NCI-H1436 treated with DMSO at 0.1 percent for 48 hours (cell line): ENCODE data around the gene ATP11A.

Source experiments
- DNase-seq: peaks from one replicate; lab custom pipeline; 2025; lab: John Stamatoyannopoulos, UW

The ATP11A gene

DNA sequence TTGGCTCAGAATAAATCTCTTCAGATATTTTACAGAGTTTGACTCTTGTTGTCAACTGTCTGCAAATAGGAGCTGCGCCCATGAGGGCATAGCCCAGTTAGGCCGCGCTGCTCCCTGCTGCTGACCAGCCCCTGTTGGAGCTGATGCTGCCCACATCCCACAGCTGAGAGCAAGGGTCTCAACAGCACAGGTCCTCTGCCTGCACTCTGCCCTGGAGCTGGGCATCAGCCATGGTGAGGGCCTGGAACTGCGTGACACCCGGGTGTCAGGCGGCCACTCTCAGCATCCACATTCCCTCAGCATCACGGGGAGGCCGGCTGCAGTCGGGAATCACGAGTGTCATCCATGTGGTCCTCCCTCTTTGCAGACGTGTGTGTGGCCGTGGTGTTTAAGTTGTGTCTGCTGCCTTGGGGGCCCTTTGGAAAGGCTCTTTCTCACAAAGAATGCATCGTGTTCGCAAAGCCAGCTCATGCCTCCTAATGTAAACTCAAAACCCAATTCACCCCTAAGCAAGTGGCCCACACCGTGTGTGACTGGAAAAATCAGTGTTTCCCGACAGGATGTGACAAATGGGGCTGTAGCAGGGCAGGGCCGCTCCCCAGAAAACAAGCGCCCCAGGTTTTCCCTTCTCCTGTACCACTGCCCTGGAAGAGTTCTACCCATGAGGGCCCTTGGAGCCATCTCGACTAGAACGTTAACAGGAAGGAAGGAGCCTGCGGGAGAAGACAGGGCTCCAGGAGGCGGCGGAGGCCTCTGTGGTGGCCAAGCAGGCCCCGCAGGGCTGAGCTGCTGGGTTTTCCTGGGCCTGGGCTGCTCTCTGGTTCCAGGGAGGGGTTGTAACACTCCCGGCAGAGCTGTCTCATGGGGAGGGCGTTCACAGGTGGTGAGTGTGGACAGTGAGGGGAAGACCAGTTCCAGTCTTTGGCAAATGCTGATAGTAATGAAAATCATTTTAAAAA lies 20.3 kb downstream of the ATP11A start:
- DNase-seq, result no peak

DNA sequence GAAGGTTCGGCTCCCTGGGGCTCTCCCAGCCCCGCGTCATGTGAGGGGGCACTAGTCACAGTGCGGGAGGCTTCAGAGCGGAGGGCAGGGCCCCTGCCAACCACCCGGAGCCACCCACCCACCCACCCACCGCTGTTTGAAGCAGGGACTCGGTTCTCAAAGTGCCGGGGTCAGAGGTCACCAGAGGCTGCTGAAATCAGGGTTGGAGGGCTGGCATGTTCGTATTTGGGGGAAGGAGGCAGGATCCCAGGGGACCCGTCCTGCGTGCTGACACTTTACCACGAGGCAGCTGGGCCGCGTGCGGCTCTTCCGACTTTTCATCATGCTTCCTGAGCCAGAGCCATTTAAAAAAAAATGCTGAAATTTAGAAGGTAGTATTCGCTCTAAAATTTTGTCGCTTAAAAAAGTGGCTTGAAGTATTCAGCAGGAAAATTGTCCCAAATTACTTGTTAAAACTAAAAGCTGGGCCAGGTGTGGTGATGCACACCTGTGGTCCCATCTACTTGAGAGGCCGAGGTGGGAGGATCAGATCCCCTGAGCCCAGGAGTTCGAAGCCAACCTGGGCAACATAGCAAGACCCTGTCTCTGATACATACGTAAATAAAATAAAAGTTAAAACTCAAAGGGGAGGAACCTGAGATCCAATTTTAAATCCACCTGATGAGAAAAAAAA lies 21.2 kb downstream of the ATP11A start:
- DNase-seq, result no peak

DNA sequence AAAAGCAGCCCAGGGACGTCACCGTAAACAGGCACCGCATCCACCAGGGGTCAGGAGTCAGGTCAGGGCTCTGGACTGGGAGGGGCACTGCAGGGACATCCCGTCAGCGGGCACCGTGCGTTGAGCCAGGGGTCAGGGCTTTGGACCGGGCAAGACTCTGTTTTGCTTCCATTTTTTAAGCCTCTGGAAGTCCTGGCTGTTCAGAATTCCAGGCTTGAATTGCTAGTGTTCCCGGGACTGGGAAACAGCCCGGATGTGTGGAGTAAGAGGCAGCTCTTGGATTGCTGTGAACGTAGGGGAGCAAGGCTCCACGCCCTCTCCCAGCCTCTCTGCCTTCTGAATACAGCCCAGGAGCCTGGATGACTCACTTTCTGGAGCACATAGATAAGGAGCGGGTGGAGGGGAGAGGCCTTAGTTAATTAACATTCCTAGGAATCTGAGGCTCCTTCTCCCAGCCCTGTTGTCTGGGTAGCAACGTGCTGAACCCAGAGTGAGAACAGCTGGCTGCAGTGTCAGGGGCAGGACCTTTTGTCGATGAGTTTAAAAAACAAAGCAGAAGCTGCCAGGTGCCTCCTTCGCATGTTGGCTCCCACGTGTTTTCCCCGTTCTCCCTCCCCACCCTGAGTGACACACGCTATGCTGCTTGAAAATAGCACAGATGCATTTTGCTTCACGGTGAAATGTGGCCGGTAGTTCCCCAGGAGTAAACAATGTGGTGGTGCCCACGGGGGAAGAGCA lies 21.9 kb downstream of the ATP11A start:
- no peak for DNase-seq

DNA sequence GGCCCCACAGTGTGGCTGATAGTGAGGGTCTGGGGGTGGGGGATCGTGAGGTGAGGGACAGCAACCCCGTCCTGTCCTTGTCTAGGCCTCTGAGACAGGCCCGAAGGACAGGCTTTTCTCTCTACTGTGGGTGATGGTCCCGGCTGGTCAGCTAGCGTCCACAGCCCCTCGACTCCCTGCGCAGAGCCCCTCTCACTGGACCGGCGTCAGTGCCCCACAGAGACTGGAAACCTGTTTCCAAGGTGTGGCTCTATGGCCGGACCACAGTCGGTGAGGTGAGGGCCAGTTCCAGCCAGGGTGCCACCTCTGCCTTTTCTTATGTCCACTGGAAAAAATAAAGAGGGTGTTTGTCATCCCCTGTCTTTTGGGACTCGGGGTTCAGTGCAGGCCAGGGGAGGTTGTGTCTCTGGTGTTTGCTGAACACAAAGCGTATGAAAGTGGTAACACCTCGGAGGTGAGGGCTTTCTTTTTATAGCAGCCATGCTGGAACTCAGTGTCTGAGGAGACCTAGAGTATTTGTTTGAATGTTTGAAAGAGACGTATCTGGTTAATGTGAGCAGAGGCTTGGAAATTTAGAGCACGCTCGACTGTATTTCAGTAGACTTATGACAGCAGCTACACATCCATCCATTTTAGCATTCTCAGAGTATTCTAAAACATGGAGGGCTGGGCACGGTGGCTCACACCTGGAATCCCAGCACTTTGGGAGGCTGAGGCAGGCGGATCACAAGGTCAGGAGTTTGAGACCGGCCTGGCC lies 22.8 kb downstream of the ATP11A start:
- no peak for DNase-seq

DNA sequence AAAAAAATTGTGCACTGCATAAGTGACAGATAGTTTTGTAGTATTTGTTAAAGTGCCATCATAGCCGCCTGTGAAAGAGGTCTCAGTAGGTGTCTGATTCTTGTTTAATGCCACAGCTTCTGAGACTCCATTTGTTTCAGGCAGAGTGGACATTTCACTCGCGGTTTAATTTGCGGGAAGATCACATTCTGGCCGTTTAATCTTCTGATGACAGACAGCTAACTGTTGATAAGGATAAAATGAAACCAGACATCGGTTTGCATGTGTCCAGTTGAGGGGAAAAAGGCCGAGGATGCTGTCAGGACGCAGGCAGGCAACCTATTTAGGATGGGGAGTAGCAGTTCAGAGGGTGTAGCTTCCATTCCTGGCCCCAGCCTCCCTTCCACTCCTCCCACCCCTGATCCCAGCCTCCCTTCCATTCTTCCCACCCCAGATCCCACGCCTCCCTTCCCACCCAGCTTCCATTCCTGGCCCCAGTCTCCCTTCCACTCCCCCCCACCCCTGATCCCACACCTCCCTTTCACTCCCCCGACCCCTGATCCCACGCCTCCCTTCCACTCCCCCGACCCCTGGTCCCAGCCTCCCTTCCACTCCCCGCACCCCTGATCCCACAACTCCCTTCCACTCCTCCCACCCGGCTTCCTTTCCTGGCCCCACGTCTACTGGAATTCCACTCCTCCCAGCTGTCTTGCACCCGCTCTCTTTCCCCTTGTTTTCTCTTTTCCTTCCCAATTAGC lies 23.8 kb downstream of the ATP11A start:
- no peak for DNase-seq

DNA sequence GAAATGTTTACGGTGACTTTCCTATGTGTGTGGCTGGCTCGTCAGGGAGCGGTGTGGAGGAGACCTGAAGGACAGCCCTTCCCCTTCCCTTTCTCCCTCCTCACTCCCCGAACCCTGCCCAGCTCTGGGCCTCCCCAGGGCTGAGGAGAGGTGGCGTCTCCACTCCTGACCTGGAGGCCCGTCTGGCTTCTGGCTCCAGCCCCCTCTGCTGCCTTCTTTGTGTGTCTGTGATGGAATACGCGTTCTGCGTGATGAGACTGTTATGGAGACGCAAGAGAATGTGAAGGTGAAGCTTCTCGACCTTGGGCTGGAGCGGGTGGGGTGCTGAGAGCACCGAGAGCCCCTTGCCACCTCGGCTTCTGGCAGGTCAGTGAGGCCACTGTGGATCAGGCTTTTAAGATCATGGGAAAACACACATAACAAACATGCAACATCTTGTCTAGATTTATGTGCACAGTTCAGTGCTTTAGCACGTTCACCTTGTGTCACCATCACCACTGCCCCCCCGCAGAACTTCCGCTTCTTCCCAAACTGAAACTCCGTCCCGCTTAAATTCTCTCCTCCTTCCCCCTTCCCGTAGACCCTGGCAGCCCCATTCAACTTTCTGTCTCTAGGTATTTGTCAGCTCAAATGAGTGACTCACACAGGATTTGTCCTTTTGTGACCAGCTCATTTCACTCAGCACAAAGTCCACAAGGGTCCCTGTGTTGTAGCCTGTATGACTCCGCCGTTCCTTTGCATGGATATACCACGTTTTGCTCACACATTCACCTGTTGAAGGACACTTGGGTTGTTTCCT lies 24.7 kb downstream of the ATP11A start:
- DNase-seq, result no peak

DNA sequence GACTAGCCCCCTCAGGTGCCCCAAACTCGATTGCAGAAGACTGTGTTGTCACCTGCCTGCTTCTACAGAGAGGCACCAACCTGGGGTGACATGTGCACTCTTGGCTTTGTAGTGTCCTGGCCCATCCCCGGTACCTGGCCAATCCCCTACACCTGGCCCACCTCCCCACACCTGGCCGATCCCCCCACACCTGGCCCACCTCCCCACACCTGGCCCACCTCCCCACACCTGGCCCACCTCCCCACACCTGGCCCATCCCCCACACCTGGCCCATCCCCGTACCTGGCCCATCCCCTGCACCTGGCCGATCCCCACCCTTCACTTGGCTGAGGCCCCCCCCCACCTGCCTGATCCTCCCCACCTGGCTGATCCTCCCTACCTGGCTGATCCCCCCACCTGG lies 25.4 kb downstream of the ATP11A start:
- no peak for DNase-seq

DNA sequence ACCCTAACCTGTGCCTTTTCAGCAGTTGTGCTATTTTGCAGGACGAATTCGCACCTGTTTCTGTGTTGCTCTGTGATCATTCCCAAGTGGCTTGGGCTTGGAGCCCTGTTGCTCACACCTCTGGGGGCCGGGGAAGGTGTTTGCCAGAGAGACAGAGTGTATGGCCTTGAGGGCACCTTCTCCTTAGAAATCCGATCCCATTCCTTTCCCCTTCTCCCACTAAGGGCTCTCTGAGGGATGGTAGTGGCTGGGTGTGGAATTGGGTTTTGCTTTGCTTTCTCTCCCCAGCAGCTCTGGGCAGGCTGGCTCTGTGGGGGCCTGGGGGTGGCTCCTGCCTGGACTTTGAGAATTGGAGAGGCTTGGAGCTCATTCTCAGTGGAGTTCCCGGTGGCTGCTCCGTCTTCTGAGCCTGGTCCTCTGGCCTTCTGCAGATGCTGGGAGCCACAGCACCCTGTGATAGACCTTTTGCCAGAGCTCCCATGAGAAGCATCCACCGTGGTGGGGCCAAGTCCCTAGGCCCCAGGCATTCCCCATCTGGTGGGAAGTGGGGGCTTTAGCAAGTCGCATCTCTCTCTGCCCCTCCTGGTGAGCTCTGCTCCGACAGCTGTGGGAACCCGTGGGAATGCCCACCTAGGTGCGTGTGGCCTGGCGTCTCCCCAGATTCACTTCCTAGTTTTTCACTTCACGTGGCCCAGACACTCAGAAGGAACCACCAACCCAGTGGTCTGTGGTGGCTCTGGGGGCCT lies 26.1 kb downstream of the ATP11A start:
- no peak for DNase-seq

DNA sequence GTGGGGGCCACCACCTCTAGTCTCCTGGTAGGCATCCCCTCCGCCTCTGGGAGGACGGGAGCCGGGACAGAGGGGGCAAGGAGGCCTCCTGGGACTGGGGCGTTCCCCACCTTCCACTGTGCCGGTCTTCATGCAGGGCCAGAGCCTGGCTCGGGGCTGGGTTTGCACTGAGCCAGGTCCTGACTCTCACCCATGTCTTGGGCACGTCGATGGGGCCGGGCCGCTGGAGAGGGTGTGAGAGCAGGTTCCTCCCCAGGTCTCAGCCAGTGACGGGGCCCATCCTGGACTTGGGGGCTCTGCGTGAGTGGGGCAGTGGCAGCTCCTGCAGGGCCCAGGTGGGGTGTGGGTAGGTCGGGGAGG lies 26.6 kb downstream of the ATP11A start:
- no peak for DNase-seq

DNA sequence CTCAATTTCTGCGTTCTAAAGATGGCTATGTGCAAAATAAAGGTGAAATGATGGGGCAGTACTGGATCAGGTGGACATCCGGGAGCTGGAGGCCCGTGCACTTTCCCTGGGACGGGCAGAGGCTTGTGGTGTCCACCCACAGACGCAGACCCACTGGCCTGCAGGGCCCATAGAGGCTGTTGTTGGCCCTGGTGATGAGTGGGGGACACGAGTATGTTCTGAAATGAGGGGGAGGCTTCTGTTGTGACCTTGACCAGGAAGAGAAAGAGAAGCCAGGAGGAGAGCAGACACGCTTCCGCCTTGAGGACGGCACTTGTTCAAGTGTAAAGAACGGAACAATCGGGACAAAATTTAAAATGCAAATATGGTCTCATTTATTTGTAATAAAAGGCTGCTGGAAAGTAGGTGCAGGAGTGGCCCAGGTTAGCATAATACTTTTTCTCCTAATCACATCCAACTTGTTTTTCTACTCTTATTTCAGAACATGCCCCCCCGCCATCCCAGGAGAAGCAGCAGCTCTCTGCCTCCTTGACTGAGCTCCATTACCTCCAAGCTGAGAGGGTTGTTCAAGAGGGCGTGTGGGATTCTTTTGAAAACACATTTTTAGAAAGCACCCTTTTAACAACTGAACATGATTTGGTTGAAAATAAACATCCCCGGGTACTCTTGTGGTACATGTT lies 27.1 kb downstream of the ATP11A start:
- no peak for DNase-seq

DNA sequence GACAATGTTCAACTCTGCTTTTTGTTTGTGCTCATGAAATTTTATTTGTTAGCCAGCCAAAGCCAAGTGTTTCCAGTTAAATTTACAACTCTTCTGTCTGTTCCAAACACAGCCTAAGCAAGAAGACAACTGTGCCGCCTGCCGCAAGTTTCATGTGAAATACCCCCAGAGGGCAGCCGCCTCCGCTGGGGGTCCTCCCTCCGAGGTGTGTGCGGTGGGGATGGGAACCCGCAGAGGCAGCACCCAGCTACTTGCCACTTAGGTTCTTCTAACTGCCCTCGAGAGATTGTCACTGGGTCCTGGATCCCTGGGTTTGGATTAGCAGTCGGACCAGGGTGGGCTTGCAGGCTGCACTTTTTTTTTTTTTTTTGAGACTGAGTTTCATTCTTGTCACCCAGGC lies 28.5 kb downstream of the ATP11A start:
- DNase-seq, result no peak

DNA sequence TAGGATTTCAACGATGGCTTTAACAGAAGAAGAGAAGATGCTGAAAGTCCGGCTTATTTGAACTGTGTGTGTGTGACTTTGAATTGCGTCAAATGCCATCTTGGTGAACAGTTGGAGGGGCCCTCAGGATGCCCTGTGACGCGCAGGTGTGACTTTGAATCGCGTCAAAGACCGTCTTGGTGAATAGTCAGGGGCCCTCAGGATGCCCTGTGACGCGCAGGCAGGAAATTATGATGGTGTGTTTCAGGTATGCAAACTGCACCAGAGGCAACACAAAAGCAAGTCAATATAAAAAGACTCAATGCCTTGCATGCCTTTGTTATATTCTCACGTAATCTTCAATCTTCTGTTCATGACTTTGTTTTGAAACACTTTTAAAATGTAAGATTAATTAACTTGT lies 29.2 kb downstream of the ATP11A start:
- DNase-seq, result no peak

DNA sequence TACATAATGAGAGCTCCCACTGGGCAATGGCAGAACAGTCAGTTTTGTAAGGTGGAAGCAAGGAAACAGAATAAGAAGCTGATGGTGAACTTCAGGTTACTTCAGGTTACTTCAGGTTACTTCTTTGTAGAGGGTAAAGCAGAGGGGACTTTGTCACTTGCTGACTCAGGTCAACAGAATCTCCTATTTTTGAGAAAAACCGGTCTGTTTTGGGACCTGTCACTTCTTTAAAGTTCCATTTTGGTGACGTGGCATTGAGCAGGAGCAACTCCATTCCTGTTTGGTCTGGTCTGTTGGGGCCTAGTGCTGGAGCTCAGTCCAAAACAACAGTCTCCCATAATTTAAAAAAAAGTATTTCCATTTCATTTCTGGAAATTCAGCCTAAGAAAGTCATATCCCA lies 29.7 kb downstream of the ATP11A start:
- DNase-seq, result no peak

DNA sequence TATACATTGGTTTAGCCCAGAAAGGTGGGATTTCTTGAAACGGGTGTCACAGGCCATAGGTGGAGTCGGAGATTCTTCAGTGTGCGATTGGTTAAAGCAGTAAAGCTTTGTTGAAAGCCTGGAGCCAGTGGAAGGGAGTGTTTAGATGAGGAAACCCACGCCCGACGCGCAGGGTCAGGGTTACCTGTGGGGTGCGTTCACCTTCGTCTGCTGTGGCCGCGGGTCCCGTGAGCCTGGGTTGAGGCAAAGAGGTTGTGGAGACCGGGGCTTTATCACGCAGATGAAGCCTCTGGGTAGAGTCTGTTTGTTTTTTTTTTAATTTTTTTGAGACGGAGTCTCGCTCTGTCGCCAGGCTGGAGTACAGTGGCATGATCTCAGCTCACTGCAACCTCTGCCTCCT lies 30.4 kb downstream of the ATP11A start:
- no peak for DNase-seq

DNA sequence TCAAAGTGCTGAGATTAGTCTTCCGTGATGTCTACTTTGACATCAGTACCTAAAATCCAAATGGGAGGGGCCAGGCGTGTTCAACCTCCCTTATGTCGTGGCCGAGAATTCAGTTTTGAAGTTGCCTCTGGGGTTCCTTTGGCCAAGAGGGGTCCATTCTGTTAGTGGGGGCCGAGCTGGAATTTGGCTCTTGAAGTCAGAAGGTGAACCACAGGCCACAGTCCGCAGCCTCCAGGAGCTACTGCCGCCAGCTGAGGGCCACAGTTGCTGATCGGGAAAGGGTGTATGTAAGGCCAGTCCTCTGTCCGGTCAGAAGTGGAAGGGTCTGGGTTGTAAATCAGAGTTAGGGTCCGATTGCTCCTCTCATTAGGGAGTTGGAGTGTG lies 31.0 kb downstream of the ATP11A start:
- no peak for DNase-seq

DNA sequence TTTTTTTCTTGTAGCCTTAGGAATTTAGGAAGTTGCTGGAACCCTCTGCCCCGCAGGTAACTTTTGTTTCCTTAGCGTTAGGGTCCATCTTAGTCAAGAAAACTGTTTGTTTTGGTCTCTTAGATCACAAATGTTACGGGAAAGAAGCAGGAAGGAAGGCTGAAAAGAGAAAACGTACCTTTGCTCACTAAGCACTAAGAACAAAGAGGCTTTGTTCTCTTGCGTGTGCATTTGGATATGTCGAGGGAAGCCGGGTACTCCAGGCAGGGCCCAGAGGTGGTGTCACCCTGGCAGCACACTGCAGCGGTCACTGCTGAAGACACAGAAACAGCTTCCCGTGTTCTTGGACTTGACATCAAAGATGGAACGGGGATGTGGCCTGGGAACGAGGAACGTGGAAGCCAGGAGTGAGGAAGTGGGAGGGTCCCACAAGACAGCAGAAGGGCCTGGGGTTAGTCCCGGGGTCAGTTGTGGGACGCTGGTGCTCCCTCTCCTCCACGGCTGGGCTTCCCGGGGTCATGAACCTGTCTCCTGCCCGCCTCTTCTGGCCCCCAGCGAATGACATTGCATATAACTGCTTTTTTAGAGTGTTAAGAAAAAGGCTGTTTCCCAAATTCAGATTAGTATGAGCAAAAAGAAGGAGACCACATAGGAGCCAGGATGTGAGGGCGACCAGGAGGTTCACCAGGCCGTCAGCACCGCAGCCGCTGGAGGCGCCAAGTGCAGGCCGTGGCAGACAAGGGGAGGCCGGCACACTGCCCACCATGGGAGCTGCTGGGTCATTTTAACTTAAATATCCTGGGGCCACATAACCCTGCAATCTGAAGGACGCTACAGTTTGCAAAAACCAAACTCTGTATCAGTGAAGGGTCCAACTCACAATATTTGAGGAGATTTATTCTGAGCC lies 31.6 kb downstream of the ATP11A start:
- DNase-seq, result no peak

DNA sequence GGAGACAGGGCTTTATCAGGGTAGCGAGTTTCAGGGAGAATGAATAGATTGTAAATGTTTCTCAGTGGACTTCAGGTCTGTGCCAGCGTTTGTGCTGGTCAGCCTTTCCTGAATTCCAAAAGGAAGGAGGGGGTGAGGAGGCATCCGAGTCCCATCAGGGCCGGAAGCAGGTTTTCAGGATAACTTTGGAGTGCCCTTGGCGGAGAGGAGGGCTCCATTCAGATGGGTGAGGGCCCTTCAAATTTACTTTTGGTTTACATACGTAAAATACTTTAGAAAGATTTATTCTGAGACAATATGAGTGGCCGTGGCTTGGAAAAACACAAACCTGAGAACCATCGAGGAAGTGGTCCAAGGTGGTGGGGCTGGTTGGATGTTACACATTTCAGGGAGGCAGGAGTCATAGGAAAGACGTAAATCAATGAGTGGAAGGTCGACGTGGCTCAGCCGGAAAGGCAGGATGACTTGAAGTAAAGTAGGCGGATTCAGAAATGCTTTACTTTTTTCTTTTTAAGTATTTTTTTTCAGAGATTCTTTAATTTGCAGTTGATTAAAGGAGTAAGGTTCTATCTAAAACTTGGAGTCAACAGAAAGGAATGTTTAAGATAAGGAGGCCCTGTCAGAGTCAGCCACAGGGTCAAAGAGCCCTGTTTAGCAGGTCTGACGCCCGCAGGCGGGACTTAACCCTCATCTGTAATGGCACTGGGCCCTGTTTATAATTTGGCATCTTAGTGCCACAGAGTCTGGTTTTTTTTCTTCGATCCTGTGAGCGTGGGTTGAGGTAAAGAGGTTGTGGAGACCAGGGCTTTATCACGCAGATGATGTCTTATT lies 32.8 kb downstream of the ATP11A start:
- no peak for DNase-seq
